HepG2 (cell line): ENCODE results near the gene ACACB. TPM values are rescaled to one million over a fixed set of nuclear protein-coding genes. Genes with fewer than 3 reads are reported as not detected.

Experiments used
- CHD2 ChIP-seq: IDR thresholded peaks from 2 replicates; pipeline ENCODE4 v1.6.1; 2011; ENCODE audit warnings: low read depth, low read length, improper control_type of control experiment
- FOXM1 ChIP-seq: sonication (generic); formaldehyde crosslinking; IDR thresholded peaks from 2 replicates; pipeline ENCODE4 v1.5.0; 2020; ENCODE audit warnings: missing genetic modification reagents
- ZBTB14 ChIP-seq: sonication (generic); formaldehyde crosslinking; IDR thresholded peaks from 2 replicates; pipeline ENCODE4 v1.4.0; 2020; ENCODE audit warnings: missing genetic modification reagents
- ZBTB7B ChIP-seq: sonication (generic); formaldehyde crosslinking; IDR thresholded peaks from 2 replicates; pipeline ENCODE4 v1.4.0; 2020; ENCODE audit warnings: missing genetic modification reagents
- ZNF33A ChIP-seq: sonication (generic); formaldehyde crosslinking; IDR thresholded peaks from 2 replicates; pipeline ENCODE4 v1.5.1; 2020; ENCODE audit warnings: missing genetic modification reagents, mild to moderate bottlenecking, moderate library complexity, borderline replicate concordance
- ZNF678 ChIP-seq: sonication (generic); formaldehyde crosslinking; IDR thresholded peaks from 2 replicates; pipeline ENCODE4 v1.4.0; 2020; ENCODE audit warnings: mild to moderate bottlenecking, missing genetic modification reagents
- polyA plus RNA-seq, 8 experiments: library from polyadenylated mRNA; depleted of rRNA in 3 of 8; stranded (reverse) in 7 of 8; unstranded in 1 of 8; fragments of >200 nt; fragmentation: Illumina TruSeq in 4 of 8; extraction: Trizol in 4 of 8; gene quantifications; 2 replicates each; pipeline versions ENCODE4 v1.2.1 to v1.2.3, GENCODE V29; 2011 to 2016; ENCODE audit warnings: low read depth in 4 of 8, missing spikeins in 1 of 8, mixed read lengths in 1 of 8; ENCODE audit not compliant: insufficient read depth in 1 of 8
- total RNA-seq, 5 experiments: library from RNA; depleted of rRNA; stranded (reverse); fragments of >200 nt; fragmentation: Illumina TruSeq; extraction: Trizol; gene quantifications; 2 replicates each; pipeline ENCODE4 v1.2.3, GENCODE V29; 2016; ENCODE audit warnings: low read depth in 1 of 5
- TF ChIP-seq, protein P1 (sequence below): sonication (generic); formaldehyde crosslinking; IDR thresholded peaks from 2 replicates; pipeline ENCODE4 v1.5.1; 2020; ENCODE audit warnings: missing genetic modification reagents, mild to moderate bottlenecking, borderline replicate concordance
- TF ChIP-seq, protein P2 (sequence below): sonication (generic); formaldehyde crosslinking; IDR thresholded peaks from 2 replicates; pipeline ENCODE4 v1.8.0; 2022; ENCODE audit warnings: missing genetic modification reagents, mild to moderate bottlenecking, moderate library complexity, borderline replicate concordance
- TF ChIP-seq, protein P3 (sequence below): fragments of 450-650 bp; IDR thresholded peaks from 2 replicates; pipeline ENCODE4 v1.6.1; 2016
- TF ChIP-seq, protein P4 (sequence below): sonication (generic); formaldehyde crosslinking; IDR thresholded peaks from 2 replicates; pipeline ENCODE4 v1.8.1; 2022; ENCODE audit warnings: mild to moderate bottlenecking, missing genetic modification reagents
- TF ChIP-seq, protein P5 (sequence below): IDR thresholded peaks from 2 replicates; pipeline ENCODE4 v1.6.1; 2016; ENCODE audit warnings: low read depth, missing genetic modification reagents, missing compliant biosample characterization

Gene ACACB
- total and polyA plus RNA-seq, 2 of the 13 experiments (the other 11 are each of a cell fraction or from before 2014, with no cell fraction given), result 6.2 to 8.6 TPM

DNA sequence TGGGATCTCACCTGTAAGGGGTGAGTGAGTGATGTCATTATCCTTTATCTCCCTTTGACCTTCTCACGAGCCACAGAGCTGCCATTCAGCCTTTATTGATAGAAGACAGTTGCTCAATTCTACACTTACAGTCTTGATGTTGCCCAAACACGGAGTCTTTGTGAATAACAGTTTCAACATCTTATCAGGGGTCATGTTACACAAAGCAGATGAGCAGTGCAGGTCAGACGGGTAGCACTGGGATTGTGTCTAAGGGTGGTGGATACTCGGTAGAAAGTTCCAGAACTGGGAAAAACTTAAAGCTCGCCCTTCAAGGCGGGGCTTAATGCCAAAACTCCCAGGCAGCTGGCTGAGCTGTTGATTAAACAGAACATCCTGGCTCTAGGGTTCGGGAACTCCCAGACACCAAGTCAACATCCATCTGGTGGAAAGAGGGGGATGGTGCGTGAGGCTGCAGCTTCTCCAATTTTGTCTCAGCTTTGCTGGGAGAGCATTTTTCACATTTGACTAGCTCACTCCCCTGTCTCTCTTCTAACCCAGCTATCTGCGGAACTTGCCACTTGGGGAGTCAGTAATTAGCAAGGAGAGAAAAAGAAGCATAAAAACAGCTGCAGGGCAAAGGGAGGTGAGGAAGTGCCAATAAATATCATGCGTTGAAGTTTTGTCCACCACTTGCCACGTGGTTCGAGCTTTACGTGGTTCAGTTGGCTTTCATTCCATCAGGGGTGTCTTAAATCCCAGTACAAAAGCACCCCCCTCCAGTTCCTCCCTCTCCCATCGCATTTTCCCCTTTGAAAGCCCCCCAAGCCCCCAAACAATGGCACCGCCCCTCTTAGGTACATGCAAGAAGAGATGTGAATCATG is 161.7 kb downstream of the ACACB start (continued):
- TF ChIP-seq ZNF33A (CRISPR knock-in tag) (no peak), FOXM1 (CRISPR knock-in tag) (no peak), ZNF678 (CRISPR knock-in tag) (no peak), ZBTB14 (CRISPR knock-in tag) (no peak), CHD2 (no peak), ZBTB7B (0 out of 2 replicates have a peak, but pooled peaks have one; percentile 47)
- TF ChIP-seq, protein P1, sequence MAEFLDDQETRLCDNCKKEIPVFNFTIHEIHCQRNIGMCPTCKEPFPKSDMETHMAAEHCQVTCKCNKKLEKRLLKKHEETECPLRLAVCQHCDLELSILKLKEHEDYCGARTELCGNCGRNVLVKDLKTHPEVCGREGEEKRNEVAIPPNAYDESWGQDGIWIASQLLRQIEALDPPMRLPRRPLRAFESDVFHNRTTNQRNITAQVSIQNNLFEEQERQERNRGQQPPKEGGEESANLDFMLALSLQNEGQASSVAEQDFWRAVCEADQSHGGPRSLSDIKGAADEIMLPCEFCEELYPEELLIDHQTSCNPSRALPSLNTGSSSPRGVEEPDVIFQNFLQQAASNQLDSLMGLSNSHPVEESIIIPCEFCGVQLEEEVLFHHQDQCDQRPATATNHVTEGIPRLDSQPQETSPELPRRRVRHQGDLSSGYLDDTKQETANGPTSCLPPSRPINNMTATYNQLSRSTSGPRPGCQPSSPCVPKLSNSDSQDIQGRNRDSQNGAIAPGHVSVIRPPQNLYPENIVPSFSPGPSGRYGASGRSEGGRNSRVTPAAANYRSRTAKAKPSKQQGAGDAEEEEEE (CRISPR knock-in tag), result no peak
- TF ChIP-seq, protein P2, sequence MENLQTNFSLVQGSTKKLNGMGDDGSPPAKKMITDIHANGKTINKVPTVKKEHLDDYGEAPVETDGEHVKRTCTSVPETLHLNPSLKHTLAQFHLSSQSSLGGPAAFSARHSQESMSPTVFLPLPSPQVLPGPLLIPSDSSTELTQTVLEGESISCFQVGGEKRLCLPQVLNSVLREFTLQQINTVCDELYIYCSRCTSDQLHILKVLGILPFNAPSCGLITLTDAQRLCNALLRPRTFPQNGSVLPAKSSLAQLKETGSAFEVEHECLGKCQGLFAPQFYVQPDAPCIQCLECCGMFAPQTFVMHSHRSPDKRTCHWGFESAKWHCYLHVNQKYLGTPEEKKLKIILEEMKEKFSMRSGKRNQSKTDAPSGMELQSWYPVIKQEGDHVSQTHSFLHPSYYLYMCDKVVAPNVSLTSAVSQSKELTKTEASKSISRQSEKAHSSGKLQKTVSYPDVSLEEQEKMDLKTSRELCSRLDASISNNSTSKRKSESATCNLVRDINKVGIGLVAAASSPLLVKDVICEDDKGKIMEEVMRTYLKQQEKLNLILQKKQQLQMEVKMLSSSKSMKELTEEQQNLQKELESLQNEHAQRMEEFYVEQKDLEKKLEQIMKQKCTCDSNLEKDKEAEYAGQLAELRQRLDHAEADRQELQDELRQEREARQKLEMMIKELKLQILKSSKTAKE (CRISPR knock-in tag), result peak; percentile 66; the same call in 1 of the 2 replicates
- TF ChIP-seq, protein P3, sequence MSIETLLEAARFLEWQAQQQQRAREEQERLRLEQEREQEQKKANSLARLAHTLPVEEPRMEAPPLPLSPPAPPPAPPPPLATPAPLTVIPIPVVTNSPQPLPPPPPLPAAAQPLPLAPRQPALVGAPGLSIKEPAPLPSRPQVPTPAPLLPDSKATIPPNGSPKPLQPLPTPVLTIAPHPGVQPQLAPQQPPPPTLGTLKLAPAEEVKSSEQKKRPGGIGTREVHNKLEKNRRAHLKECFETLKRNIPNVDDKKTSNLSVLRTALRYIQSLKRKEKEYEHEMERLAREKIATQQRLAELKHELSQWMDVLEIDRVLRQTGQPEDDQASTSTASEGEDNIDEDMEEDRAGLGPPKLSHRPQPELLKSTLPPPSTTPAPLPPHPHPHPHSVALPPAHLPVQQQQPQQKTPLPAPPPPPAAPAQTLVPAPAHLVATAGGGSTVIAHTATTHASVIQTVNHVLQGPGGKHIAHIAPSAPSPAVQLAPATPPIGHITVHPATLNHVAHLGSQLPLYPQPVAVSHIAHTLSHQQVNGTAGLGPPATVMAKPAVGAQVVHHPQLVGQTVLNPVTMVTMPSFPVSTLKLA, result no peak
- TF ChIP-seq, protein P4, sequence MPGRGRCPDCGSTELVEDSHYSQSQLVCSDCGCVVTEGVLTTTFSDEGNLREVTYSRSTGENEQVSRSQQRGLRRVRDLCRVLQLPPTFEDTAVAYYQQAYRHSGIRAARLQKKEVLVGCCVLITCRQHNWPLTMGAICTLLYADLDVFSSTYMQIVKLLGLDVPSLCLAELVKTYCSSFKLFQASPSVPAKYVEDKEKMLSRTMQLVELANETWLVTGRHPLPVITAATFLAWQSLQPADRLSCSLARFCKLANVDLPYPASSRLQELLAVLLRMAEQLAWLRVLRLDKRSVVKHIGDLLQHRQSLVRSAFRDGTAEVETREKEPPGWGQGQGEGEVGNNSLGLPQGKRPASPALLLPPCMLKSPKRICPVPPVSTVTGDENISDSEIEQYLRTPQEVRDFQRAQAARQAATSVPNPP, result no peak
- TF ChIP-seq, protein P5, sequence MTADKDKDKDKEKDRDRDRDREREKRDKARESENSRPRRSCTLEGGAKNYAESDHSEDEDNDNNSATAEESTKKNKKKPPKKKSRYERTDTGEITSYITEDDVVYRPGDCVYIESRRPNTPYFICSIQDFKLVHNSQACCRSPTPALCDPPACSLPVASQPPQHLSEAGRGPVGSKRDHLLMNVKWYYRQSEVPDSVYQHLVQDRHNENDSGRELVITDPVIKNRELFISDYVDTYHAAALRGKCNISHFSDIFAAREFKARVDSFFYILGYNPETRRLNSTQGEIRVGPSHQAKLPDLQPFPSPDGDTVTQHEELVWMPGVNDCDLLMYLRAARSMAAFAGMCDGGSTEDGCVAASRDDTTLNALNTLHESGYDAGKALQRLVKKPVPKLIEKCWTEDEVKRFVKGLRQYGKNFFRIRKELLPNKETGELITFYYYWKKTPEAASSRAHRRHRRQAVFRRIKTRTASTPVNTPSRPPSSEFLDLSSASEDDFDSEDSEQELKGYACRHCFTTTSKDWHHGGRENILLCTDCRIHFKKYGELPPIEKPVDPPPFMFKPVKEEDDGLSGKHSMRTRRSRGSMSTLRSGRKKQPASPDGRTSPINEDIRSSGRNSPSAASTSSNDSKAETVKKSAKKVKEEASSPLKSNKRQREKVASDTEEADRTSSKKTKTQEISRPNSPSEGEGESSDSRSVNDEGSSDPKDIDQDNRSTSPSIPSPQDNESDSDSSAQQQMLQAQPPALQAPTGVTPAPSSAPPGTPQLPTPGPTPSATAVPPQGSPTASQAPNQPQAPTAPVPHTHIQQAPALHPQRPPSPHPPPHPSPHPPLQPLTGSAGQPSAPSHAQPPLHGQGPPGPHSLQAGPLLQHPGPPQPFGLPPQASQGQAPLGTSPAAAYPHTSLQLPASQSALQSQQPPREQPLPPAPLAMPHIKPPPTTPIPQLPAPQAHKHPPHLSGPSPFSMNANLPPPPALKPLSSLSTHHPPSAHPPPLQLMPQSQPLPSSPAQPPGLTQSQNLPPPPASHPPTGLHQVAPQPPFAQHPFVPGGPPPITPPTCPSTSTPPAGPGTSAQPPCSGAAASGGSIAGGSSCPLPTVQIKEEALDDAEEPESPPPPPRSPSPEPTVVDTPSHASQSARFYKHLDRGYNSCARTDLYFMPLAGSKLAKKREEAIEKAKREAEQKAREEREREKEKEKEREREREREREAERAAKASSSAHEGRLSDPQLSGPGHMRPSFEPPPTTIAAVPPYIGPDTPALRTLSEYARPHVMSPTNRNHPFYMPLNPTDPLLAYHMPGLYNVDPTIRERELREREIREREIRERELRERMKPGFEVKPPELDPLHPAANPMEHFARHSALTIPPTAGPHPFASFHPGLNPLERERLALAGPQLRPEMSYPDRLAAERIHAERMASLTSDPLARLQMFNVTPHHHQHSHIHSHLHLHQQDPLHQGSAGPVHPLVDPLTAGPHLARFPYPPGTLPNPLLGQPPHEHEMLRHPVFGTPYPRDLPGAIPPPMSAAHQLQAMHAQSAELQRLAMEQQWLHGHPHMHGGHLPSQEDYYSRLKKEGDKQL (CRISPR knock-in tag), result peak; percentile 71; the same call in 1 of the 2 replicates
